ENCODE results near the gene CFAP92.

The CFAP92 gene

DNA sequence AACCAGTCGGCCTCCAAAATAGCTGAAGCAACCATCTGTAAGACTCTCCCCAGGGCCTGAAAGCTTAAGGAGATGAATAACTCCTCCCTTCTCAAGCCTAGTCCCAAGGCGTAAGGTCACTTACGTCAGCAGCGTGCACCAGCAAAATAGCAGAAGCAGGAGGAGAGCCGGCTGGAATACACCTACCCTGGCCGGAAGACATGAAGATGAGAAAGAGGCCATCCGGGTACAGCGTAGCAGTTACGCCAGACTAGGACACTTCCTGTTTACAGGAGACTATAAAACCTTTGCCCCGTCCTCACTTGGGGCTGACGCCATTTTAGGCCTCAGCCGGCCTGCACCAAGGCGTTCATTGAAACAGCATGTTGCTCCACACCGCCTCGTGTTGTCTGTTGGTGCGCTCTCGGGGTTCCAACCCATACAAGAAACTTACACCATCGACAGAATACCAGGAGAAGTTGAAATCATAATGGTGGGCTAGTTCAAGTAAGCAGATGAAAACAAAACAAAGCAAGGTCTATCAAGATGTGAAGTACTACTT lies 2.5 kb downstream of the CFAP92 start:
- H3K4me3 ChIP-seq (ENCODE audit: low read depth, low read length), result no peak overlapping the region
- DNase-seq (ENCODE audit: low read depth), result no peak
- TF ChIP-seq, protein P1, sequence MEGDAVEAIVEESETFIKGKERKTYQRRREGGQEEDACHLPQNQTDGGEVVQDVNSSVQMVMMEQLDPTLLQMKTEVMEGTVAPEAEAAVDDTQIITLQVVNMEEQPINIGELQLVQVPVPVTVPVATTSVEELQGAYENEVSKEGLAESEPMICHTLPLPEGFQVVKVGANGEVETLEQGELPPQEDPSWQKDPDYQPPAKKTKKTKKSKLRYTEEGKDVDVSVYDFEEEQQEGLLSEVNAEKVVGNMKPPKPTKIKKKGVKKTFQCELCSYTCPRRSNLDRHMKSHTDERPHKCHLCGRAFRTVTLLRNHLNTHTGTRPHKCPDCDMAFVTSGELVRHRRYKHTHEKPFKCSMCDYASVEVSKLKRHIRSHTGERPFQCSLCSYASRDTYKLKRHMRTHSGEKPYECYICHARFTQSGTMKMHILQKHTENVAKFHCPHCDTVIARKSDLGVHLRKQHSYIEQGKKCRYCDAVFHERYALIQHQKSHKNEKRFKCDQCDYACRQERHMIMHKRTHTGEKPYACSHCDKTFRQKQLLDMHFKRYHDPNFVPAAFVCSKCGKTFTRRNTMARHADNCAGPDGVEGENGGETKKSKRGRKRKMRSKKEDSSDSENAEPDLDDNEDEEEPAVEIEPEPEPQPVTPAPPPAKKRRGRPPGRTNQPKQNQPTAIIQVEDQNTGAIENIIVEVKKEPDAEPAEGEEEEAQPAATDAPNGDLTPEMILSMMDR (IDR thresholded peaks at IDR 0.05; ENCODE audit: insufficient read depth, low read depth, low read length, missing control alignments), result no peak

DNA sequence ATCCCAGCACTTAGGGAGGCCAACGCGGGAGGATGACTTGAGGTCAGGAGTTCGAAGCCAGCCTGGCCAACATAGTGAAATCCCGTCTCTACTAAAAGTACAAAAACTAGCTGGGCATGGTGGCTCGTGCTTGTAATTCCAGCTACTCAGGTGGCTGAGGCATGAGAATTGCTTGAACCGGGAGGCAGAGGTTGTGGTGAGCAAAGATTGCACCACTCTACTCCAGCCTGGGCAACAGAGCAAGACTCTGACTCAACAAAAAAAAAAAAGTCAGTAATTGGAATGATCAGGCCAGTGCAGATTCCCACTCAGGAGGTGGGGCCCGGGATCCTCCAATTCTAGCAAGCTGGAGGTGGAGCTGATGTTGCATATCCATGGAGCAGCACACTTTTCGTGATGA lies 5.6 kb downstream of the CFAP92 start:
- no peak overlapping the region for H3K4me3 ChIP-seq (ENCODE audit: low read depth, low read length)
- TF ChIP-seq, protein P1 (IDR thresholded peaks at IDR 0.05; ENCODE audit: insufficient read depth, low read depth, low read length, missing control alignments), result no peak
- DNase-seq (ENCODE audit: low read depth), result no peak

DNA sequence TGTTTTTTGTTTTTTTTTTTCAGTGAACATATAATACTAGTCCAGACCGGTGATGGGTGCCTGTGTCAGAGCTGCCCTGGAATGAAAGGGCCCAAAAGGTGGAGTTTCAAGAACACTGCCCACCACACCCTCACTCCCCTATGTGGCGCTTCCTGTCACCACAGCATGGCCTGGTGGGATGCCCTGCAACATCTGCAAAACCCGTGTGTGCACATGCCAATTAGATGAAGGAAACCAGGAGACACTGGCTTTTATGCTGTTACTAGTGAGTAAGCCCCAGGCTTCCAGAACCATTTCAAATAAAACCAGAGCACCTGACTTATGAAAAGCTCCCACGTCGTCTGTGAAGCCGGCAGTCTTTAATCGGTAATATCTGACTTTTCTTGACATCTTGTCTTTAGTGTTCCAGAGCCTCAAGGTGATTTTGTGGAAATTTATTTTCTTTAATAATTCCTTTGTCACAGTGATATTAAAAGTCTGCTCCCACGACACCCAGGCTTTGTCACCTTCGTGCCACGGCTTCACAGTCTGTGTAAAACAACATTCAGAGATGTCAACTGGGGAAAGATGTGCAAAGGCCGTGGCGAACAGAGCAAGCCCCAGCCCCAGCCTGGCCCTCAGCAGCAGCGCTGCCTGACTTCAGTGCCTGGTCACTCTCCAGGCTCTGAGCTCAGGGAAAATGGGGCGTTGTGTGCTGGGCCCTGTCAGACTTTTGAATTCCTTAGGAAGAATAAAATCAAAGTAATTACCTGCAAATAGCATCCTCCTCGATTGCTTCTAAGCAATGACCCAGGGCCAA lies 6.4 kb downstream of the CFAP92 start:
- TF ChIP-seq, protein P1 (IDR thresholded peaks at IDR 0.05; ENCODE audit: insufficient read depth, low read depth, low read length, missing control alignments), result no peak
- H3K4me3 ChIP-seq (ENCODE audit: low read depth, low read length), result no peak overlapping the region
- no peak for DNase-seq (ENCODE audit: low read depth)

DNA sequence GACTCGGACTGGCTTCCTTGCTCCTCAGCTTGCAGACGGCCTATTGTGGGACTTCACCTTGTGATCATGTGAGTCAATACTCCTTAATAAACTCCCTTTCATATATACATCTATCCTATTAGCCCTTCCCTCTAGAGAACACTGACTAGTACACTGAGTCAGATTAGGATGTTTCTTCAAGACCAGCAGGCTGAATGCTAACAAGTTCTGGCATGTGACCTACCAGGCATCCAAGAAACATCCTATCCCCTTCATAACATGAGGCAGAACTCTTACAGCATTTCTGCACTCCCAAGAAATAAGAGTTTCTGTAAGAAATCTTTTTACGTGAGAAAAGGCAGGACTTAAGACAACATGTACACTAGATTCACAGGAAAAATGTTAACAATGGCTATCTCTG lies 9.3 kb downstream of the CFAP92 start:
- TF ChIP-seq, protein P1 (IDR thresholded peaks at IDR 0.05; ENCODE audit: insufficient read depth, low read depth, low read length, missing control alignments), result no peak
- DNase-seq (ENCODE audit: low read depth), result no peak
- no peak overlapping the region for H3K4me3 ChIP-seq (ENCODE audit: low read depth, low read length)

DNA sequence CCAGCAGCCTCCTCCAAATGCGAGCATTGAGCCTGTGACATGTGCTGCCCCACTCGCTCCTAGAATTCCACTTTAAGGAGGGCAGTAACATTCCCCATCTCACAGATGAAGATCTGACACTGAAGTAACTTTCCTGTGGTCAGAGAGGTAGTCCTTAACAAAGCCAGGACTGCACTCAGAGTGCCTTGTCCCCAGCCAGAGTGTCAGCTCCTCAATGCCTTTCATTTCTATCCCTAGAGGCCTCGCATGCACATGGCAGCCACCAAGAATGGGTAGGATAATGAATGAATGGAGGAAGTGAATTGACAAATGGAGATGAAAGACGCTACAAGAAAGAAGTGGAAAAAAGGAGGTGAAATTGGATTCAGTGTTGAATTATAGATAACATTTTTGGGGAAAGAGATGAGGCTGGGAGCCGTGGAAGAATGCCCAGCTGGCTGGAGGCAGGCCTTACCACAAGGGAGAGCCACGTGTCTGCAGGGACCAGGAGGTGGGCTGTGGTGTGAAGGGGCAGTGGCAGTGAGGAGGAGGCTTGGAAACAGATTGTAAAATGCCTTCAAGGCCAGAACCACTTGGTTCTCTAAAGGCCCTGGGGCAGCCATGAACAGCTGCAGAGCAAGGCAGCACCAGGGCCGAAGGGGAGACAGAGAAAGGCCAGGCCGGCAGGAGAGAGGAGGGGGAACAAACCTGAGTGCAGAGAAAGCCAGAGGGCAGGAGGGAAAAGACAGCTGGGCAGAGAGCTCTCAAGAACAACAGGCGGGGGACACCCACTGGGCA lies 10.4 kb downstream of the CFAP92 start:
- TF ChIP-seq, protein P1 (IDR thresholded peaks at IDR 0.05; ENCODE audit: insufficient read depth, low read depth, low read length, missing control alignments), result no peak
- no peak overlapping the region for H3K4me3 ChIP-seq (ENCODE audit: low read depth, low read length)
- DNase-seq (ENCODE audit: low read depth), result no peak

DNA sequence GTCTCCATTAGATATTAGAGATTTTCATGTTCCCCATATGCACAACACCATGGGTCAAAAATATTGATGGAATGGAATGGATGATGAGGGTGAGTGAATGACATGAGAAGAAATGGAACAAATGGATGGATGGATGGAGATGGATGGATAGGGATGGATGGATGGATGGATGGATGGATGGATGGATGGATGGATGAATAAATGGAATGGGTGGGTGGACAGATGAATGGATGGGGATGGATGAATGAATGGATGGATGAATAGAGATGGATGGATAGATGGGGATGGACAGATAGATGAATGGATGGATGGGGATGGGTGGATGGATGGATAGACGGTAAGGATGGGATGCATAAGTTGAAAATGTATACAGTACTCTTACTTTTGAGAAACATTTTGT lies 18.6 kb downstream of the CFAP92 start:
- TF ChIP-seq, protein P1 (IDR thresholded peaks at IDR 0.05; ENCODE audit: insufficient read depth, low read depth, low read length, missing control alignments), result no peak
- H3K4me3 ChIP-seq (ENCODE audit: low read depth, low read length), result no peak overlapping the region
- no peak for DNase-seq (ENCODE audit: low read depth)
